NT2/D1 (cell line): ENCODE results near the gene VN1R5.

Experiments used
- SUZ12 ChIP-seq: IDR thresholded peaks from 2 replicates; pipeline ENCODE4 v1.6.1; 2011; ENCODE audit not compliant: insufficient read length, insufficient read depth; ENCODE audit errors: extremely low read depth
- ZNF274 ChIP-seq: IDR thresholded peaks from 2 replicates; pipeline ENCODE4 v1.6.1; 2011; ENCODE audit warnings: mild to moderate bottlenecking, low read depth, low read length

DNA sequence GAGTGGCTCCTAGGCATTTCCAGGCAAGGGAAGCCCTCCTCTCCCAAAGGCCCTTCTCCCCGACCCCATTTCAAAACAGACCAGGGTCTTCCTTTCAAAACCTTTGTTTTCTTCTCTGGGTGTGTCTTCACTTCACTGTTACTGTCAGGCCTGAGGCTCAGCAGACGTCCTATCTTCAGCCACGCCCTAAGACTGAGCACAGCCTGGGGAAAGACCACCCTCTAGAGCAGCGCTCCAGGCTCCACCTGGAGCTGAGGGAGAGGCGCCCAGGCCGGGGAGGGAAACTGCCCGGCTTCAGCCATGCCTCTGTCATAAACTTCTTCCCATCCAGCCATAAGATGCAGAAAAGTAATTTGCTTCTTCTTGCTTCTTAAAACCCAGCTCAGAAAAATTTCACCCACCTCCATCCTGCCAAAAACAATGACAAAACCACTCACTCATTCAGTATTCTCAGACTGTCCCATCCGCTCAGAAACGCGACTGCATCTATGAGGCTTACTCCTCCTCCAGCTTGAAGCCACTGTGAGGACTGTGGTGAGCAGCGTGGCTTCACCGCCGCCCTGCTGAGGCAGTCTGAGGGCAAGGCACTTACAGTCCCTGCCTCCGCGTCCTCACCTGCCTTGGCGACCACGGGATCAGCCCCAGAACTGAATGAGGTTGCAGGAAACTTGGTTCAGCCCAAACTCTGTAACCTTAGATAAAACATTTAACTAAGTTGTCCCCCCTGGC is 36.1 kb downstream of the VN1R5 start:
- no peak for TF ChIP-seq SUZ12
- no peak for TF ChIP-seq ZNF274
